GM12878 (cell line): ENCODE data around the gene SLC4A3. TPM values are rescaled to one million over a fixed set of nuclear protein-coding genes. Genes with fewer than 3 reads are reported as not detected.

ENCODE experiments used
- ATAC-seq: fragments of 200-7000 bp; cut with Tn5 transposase; 3 replicates; pipeline ENCODE4 v1.9.1; 2020; ENCODE audit warnings: mild to moderate bottlenecking, moderate library complexity
- BruUV-seq: library from RNA; stranded (reverse); fragments of 400-500 nt; replicated peaks from 2 replicates; lab custom pipeline; 2021; lab: Mats Ljungman, UMichigan
- CTCF ChIA-PET: fragments of 300-600 bp; sonication (Branson Sonifier 250); formaldehyde crosslinking; extraction: SDS; loops from one replicate; lab custom pipeline; 2021; ENCODE audit warnings: inconsistent platforms; lab: Yijun Ruan, JAX
- POLR2A ChIA-PET: fragments of 350-600 bp; formaldehyde crosslinking; extraction: SDS; loops from one replicate; lab custom pipeline; 2021; ENCODE audit warnings: inconsistent platforms; lab: Charles Lee
- RAD21 ChIA-PET: fragments of 300-600 bp; sonication (Branson Sonifier 250); formaldehyde crosslinking; loops from one replicate; lab custom pipeline; 2023; ENCODE audit warnings: antibody characterized with exemption; ENCODE audit not compliant: unreplicated experiment; lab: Charles Lee
- SMC1A ChIA-PET: fragments of 300-600 bp; sonication (Branson Sonifier 250); formaldehyde crosslinking; loops from one replicate; lab custom pipeline; 2023; ENCODE audit not compliant: unreplicated experiment, uncharacterized antibody; lab: Charles Lee
- DNase-seq: peaks from one replicate; pipeline ENCODE4 v3.0.0-alpha.2; 2011; ENCODE audit warnings: low read depth, low spot score
- FAIRE-seq: peaks from 3 replicates; lab custom pipeline; 2011; peaks lifted over from hg19 to GRCh38; lab: Jason Lieb, UNC
- H2AFZ ChIP-seq: 2 replicates; pipeline ENCODE4 v1.6.0; 2011; ENCODE audit warnings: low read depth, low read length, control low read depth; ENCODE audit not compliant: control insufficient read depth
- H3K27ac ChIP-seq: 2 replicates; pipeline ENCODE4 v1.5.1; 2011; ENCODE audit warnings: control low read depth; ENCODE audit not compliant: control insufficient read depth, insufficient read depth
- H3K27me3 ChIP-seq, 2 experiments: replicated peaks in 1 of 2; 2 replicates each; pipeline versions ENCODE4 v1.6.0 to v1.6.1; 2011; ENCODE audit warnings: low read length in 1 of 2; ENCODE audit not compliant: control insufficient read depth in 2 of 2, insufficient read depth in 2 of 2
- H3K36me3 ChIP-seq, 2 experiments: 2 replicates each; pipeline ENCODE4 v1.5.1; 2011; ENCODE audit warnings: low read length in 1 of 2; ENCODE audit not compliant: control insufficient read depth in 2 of 2, insufficient read depth in 2 of 2
- H3K4me1 ChIP-seq: 2 replicates; pipeline ENCODE4 v1.6.1; 2011; ENCODE audit warnings: mild to moderate bottlenecking, low read length, moderate library complexity, mixed read lengths; ENCODE audit not compliant: control insufficient read depth, insufficient read depth
- H3K4me2 ChIP-seq: 2 replicates; pipeline ENCODE4 v1.6.0; 2011; ENCODE audit warnings: control low read depth; ENCODE audit not compliant: control insufficient read depth, insufficient read depth
- H3K4me3 ChIP-seq: fragments of 200-600 bp; sonication (generic); 2 replicates; pipeline ENCODE4 v1.5.1; 2016
- H3K79me2 ChIP-seq: 2 replicates; pipeline ENCODE4 v1.6.0; 2011; ENCODE audit warnings: low read length; ENCODE audit not compliant: control insufficient read depth, insufficient read depth
- H3K9ac ChIP-seq: 2 replicates; pipeline ENCODE4 v1.8.0; 2011; ENCODE audit warnings: low read length, control low read depth, mixed read lengths; ENCODE audit not compliant: control insufficient read depth, insufficient read depth
- H3K9me3 ChIP-seq: replicated peaks from 3 replicates; pipeline ENCODE4 v1.5.1; 2011; ENCODE audit warnings: mild to moderate bottlenecking, low read length; ENCODE audit not compliant: control insufficient read depth, insufficient read depth
- H4K20me1 ChIP-seq: 2 replicates; pipeline ENCODE4 v1.6.0; 2011; ENCODE audit not compliant: control insufficient read depth, insufficient read depth
- ATF7 ChIP-seq: fragments of 450-650 bp; IDR thresholded peaks from 2 replicates; pipeline ENCODE4 v1.6.1; 2016; ENCODE audit warnings: low read depth, mild to moderate bottlenecking
- CEBPZ ChIP-seq: fragments of 150-350 bp; IDR thresholded peaks from 2 replicates; pipeline ENCODE4 v1.6.1; 2016; ENCODE audit warnings: low read depth, low read length
- DPF2 ChIP-seq: fragments of 450-650 bp; IDR thresholded peaks from 2 replicates; pipeline ENCODE4 v1.6.1; 2017; ENCODE audit warnings: mild to moderate bottlenecking
- FOS ChIP-seq: IDR thresholded peaks from 3 replicates; pipeline ENCODE4 v1.6.1; 2011; ENCODE audit warnings: borderline replicate concordance; ENCODE audit not compliant: insufficient read length; ENCODE audit errors: extremely low read depth
- HDGF ChIP-seq: fragments of 450-650 bp; IDR thresholded peaks from 2 replicates; pipeline ENCODE4 v1.6.1; 2016; ENCODE audit warnings: antibody characterized with exemption
- IRF5 ChIP-seq: fragments of 450-650 bp; IDR thresholded peaks from 2 replicates; pipeline ENCODE4 v1.6.1; 2017; ENCODE audit warnings: borderline replicate concordance
- MEF2A ChIP-seq: IDR thresholded peaks from 2 replicates; pipeline ENCODE4 v1.6.1; 2011; ENCODE audit warnings: low read depth, mild to moderate bottlenecking, low read length, moderate library complexity; ENCODE audit not compliant: insufficient read depth
- SIX5 ChIP-seq: IDR thresholded peaks from 2 replicates; pipeline ENCODE4 v1.6.1; 2011; ENCODE audit warnings: mild to moderate bottlenecking, low read depth, low read length, moderate library complexity; ENCODE audit not compliant: severe bottlenecking
- SMAD5 ChIP-seq: IDR thresholded peaks from 2 replicates; pipeline ENCODE4 v1.6.1; 2016; ENCODE audit warnings: antibody characterized with exemption, low read depth
- STAT1 ChIP-seq: fragments of 450-650 bp; conservative IDR thresholded peaks from 2 replicates; pipeline ENCODE4 v1.6.1; 2014; ENCODE audit warnings: antibody characterized with exemption, mild to moderate bottlenecking
- WGBS: methylation state at CpG from one replicate; pipeline ENCODE4 v1.1.6; 2016; ENCODE audit warnings: low lambda C conversion rate; ENCODE audit not compliant: insufficient replicate concordance, insufficient coverage; ENCODE audit errors: missing lambda C conversion rate; 5-methylcytosine and 5-hydroxymethylcytosine counted together
- in situ Hi-C: fragments of 300-500 bp; cut with MboI; formaldehyde crosslinking; loops from 9 replicates; pipeline ENCODE4 v1.14.3; 2018; ENCODE audit warnings: mixed read lengths
- intact Hi-C: fragments of 100-400 bp; cut with micrococcal nuclease; formaldehyde crosslinking; loops from one replicate; pipeline ENCODE4 v1.14.2; 2022; ENCODE audit not compliant: unreplicated experiment
- polyA plus RNA-seq, 11 experiments: library from polyadenylated mRNA; depleted of rRNA in 4 of 11; unstranded in 6 of 11; stranded (reverse) in 5 of 11; fragments of >200 nt; fragmentation: Nextera tagmentation in 4 of 11; fragmentation: Illumina TruSeq in 1 of 11; extraction: Ambion mirVana in 4 of 11; extraction: Trizol in 1 of 11; gene quantifications; 1 replicate in 1 of 11; 2 replicates in 10 of 11; pipeline versions ENCODE4 v1.2.1 to v1.2.3, GENCODE V29; 2011 to 2016; ENCODE audit warnings: inconsistent platforms in 2 of 11, missing spikeins in 2 of 11, low read depth in 1 of 11
- total RNA-seq, 4 experiments: library from RNA; depleted of rRNA in 3 of 4; stranded (reverse); fragments of >200 nt in 3 of 4; fragmentation: Illumina TruSeq in 1 of 4; extraction: Trizol in 1 of 4; gene quantifications; 2 replicates each; pipeline versions ENCODE4 v1.2.1 to v1.2.3, GENCODE V29; 2013 to 2021
- TF ChIP-seq, protein P1 (sequence below): fragments of 450-650 bp; conservative IDR thresholded peaks from 2 replicates; pipeline ENCODE4 v1.6.1; 2017; ENCODE audit warnings: mild to moderate bottlenecking, moderate library complexity
- TF ChIP-seq, protein P2 (sequence below): fragments of 450-650 bp; IDR thresholded peaks from 2 replicates; pipeline ENCODE4 v1.6.1; 2017; ENCODE audit warnings: low read depth, mild to moderate bottlenecking, moderate library complexity

Gene SLC4A3
- total and polyA plus RNA-seq, 10 of the 15 experiments (the other 5 are each of a cell fraction or from before 2014, with no cell fraction given), result 0.05 to 0.08 TPM; not detected in 8

DNA sequence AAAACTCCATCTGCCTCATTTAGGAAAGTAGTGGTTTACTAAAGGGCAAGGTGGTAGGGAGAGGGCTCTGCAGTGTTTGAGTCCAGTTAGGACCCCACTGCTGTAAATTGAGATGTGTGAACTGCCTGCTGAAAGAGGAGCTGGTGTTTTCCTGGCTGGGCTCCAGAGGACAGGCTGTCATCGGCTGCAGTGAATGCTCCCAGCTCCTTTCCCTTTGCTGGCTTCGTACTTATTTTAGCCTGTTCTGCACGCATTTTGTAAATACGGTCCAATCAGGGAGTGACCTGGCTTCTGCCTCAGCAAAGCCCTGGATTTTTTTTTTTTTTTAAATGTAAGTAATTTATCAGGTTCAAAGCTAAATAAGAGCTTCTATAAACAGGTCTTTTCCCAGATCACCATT is 37.5 kb downstream of the SLC4A3 start:
- no peak for FAIRE-seq
- BruUV-seq, result no TSS peak
- no peak for TF ChIP-seq IRF5
- TF ChIP-seq CEBPZ, result no peak
- no peak for TF ChIP-seq ATF7
- TF ChIP-seq DPF2, result no peak
- TF ChIP-seq, protein P1, sequence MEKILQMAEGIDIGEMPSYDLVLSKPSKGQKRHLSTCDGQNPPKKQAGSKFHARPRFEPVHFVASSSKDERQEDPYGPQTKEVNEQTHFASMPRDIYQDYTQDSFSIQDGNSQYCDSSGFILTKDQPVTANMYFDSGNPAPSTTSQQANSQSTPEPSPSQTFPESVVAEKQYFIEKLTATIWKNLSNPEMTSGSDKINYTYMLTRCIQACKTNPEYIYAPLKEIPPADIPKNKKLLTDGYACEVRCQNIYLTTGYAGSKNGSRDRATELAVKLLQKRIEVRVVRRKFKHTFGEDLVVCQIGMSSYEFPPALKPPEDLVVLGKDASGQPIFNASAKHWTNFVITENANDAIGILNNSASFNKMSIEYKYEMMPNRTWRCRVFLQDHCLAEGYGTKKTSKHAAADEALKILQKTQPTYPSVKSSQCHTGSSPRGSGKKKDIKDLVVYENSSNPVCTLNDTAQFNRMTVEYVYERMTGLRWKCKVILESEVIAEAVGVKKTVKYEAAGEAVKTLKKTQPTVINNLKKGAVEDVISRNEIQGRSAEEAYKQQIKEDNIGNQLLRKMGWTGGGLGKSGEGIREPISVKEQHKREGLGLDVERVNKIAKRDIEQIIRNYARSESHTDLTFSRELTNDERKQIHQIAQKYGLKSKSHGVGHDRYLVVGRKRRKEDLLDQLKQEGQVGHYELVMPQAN, result no peak
- TF ChIP-seq SMAD5, result no peak
- no peak for TF ChIP-seq STAT1
- no peak for TF ChIP-seq SIX5
- no peak for TF ChIP-seq FOS
- TF ChIP-seq, protein P2, sequence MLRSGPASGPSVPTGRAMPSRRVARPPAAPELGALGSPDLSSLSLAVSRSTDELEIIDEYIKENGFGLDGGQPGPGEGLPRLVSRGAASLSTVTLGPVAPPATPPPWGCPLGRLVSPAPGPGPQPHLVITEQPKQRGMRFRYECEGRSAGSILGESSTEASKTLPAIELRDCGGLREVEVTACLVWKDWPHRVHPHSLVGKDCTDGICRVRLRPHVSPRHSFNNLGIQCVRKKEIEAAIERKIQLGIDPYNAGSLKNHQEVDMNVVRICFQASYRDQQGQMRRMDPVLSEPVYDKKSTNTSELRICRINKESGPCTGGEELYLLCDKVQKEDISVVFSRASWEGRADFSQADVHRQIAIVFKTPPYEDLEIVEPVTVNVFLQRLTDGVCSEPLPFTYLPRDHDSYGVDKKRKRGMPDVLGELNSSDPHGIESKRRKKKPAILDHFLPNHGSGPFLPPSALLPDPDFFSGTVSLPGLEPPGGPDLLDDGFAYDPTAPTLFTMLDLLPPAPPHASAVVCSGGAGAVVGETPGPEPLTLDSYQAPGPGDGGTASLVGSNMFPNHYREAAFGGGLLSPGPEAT, result no peak
- no peak for TF ChIP-seq HDGF
- TF ChIP-seq MEF2A, result no peak

More for the DNA sequence above, 37.5 kb downstream of the SLC4A3 start:
- Histone ChIP-seq H3K27me3 (no peaks in the 10 kb centered on the region), H3K4me1 (peaks cover 9% of the 10 kb centered on the region), H2AFZ (no peak overlapping the region), H3K4me3 (no peak overlapping the region), H4K20me1 (no peaks in the 10 kb centered on the region), H3K36me3 (no peaks in the 10 kb centered on the region), H3K9ac (no peak overlapping the region), H3K4me2 (no peak overlapping the region), H3K27ac (no peak overlapping the region), H3K79me2 (no peaks in the 10 kb centered on the region), H3K9me3 (peaks cover 8% of the 10 kb centered on the region; the same call in 2 of the 3 replicates)
- ATAC-seq (no peak), DNase-seq (no peak)
- intact Hi-C loops (no loop called here), in situ Hi-C loops (no loop called here)
- SMC1A ChIA-PET, result no interaction called here
- RAD21 ChIA-PET, result no interaction called here
- 43% methylated on average over 4 of the region's 4 CpGs for WGBS
- CTCF ChIA-PET, result interaction anchor here (0.6 to 1.1 kb wide), 3 partner anchors 11 to 1992 kb away, joined by 3 read pairs; no protein-coding TSS in a partner anchor
- POLR2A ChIA-PET, result interaction anchor here (0.6 kb wide), 1 partner anchor 443 kb away, joined by 9 read pairs; no protein-coding TSS in a partner anchor
